ENCODE results near the gene CTIF.

Gene CTIF

GRCh38 chr18:48724442-48724841, 185.6 kb downstream of the CTIF start:
- DNase-seq, result no peak
- H3K27me3 ChIP-seq, result no peaks in the 10 kb centered on the region
- peaks cover 12% of the 10 kb centered on the region for H3K4me1 ChIP-seq
- no peak for TF ChIP-seq CTCF (IDR thresholded peaks at IDR 0.05; ENCODE audit: low read depth, low read length)
- H3K36me3 ChIP-seq, result no peaks in the 10 kb centered on the region
- no peaks in the 10 kb centered on the region for H3K9me3 ChIP-seq
- no peak overlapping the region for H3K4me3 ChIP-seq (ENCODE audit: low read depth, low read length)

GRCh38 chr18:48724939-48725338, 186.1 kb downstream of the CTIF start:
- no peak overlapping the region for H3K4me3 ChIP-seq (ENCODE audit: low read depth, low read length)
- H3K9me3 ChIP-seq, result no peaks in the 10 kb centered on the region
- no peak for TF ChIP-seq CTCF (IDR thresholded peaks at IDR 0.05; ENCODE audit: low read depth, low read length)
- H3K36me3 ChIP-seq, result no peaks in the 10 kb centered on the region
- H3K4me1 ChIP-seq, result peaks cover 7% of the 10 kb centered on the region
- DNase-seq, result no peak
- no peaks in the 10 kb centered on the region for H3K27me3 ChIP-seq

- TF ChIP-seq CTCF (IDR thresholded peaks at IDR 0.05; ENCODE audit: low read depth, low read length), result no peak
Observed at GRCh38 chr18:48725562-48725961, 186.7 kb downstream of the CTIF start.

GRCh38 chr18:48727681-48728080, 188.8 kb downstream of the CTIF start:
- H3K36me3 ChIP-seq, result no peaks in the 10 kb centered on the region
- H3K4me3 ChIP-seq (ENCODE audit: low read depth, low read length), result no peak overlapping the region
- H3K9me3 ChIP-seq, result no peaks in the 10 kb centered on the region
- no peak for DNase-seq
- no peak for TF ChIP-seq CTCF (IDR thresholded peaks at IDR 0.05; ENCODE audit: low read depth, low read length)
- no peaks in the 10 kb centered on the region for H3K4me1 ChIP-seq
- H3K27me3 ChIP-seq, result no peaks in the 10 kb centered on the region

More at GRCh38 chr18:48725562-48725961, 186.7 kb downstream of the CTIF start:
- H3K9me3 ChIP-seq, result no peaks in the 10 kb centered on the region
- H3K4me1 ChIP-seq, result peaks cover 5% of the 10 kb centered on the region
- H3K36me3 ChIP-seq, result no peaks in the 10 kb centered on the region
- no peak overlapping the region for H3K4me3 ChIP-seq (ENCODE audit: low read depth, low read length)
- no peaks in the 10 kb centered on the region for H3K27me3 ChIP-seq
- DNase-seq, result no peak

- DNase-seq, result no peak
- H3K4me3 ChIP-seq (ENCODE audit: low read depth, low read length), result no peak overlapping the region
- no peaks in the 10 kb centered on the region for H3K4me1 ChIP-seq
- H3K9me3 ChIP-seq, result no peaks in the 10 kb centered on the region
- no peak for TF ChIP-seq CTCF (IDR thresholded peaks at IDR 0.05; ENCODE audit: low read depth, low read length)
- no peaks in the 10 kb centered on the region for H3K36me3 ChIP-seq
- no peaks in the 10 kb centered on the region for H3K27me3 ChIP-seq
Observed at GRCh38 chr18:48728204-48728833, 189.5 kb downstream of the CTIF start.

- no peak for DNase-seq
- H3K9me3 ChIP-seq, result no peaks in the 10 kb centered on the region
- H3K4me1 ChIP-seq, result no peaks in the 10 kb centered on the region
- H3K4me3 ChIP-seq (ENCODE audit: low read depth, low read length), result no peak overlapping the region
- H3K27me3 ChIP-seq, result no peaks in the 10 kb centered on the region
- H3K36me3 ChIP-seq, result no peaks in the 10 kb centered on the region
- TF ChIP-seq CTCF (IDR thresholded peaks at IDR 0.05; ENCODE audit: low read depth, low read length), result no peak
Observed at GRCh38 chr18:48729404-48729803, 190.6 kb downstream of the CTIF start.

All from BE2C (cell line).